ENCODE measurements around the gene CRTC1. TPM values are rescaled to one million over a fixed set of nuclear protein-coding genes. Genes with fewer than 3 reads are reported as not detected.

Gene CRTC1
- total and polyA plus RNA-seq, 9 of the 15 experiments (the other 6 are each of a cell fraction or from before 2014, with no cell fraction given) = 0.25 to 3.8 (median 1.2) TPM; not detected in 2

- in situ Hi-C loops (cut with MboI) (no loop called here), intact Hi-C loops (cut with micrococcal nuclease) (no loop called here)
- no peaks in the 10 kb centered on the region for H3K79me2 ChIP-seq (ENCODE audit: control insufficient read depth, insufficient read depth, low read length)
- 0 out of 4 replicates have a peak overlapping the region, but pooled peaks of 1 of the 2 experiments have one; percentile 29 for H3K9ac ChIP-seq (ENCODE audit: insufficient read depth in 1 of 2, low read depth in 2 of 2, low read length in 2 of 2)
- peaks cover 3% of the 10 kb centered on the region for H3K9me1 ChIP-seq (ENCODE audit: control insufficient read depth, insufficient read depth, low read length)
- peaks cover 55% of the 10 kb centered on the region for H4K20me1 ChIP-seq (replicated peaks; ENCODE audit: control insufficient read depth, insufficient read depth, low read length)
- CTCF ChIA-PET (ENCODE audit: low intra/inter-chr PET ratio) = no interaction called here
- BruUV-seq (replicated peaks) = no TSS peak
- H3K27ac ChIP-seq (ENCODE audit: extremely low read depth, low read depth, low read length) = no peak overlapping the region
- no peaks in the 10 kb centered on the region for H3K9me3 ChIP-seq (replicated peaks; ENCODE audit: control insufficient read depth, insufficient read depth, low read depth, low read length)
- no peak for DNase-seq (ENCODE audit: extremely low read depth in 1 of 4, low spot score in 3 of 4)
- 73% methylated on average over 19 of the region's 26 CpGs for WGBS (ENCODE audit: insufficient coverage, low coverage, missing lambda C conversion rate)
- ATAC-seq = no peak
- no peak for FAIRE-seq
- no peak overlapping the region for H2AFZ ChIP-seq (ENCODE audit: low read depth, low read length)
- no peaks in the 10 kb centered on the region for H3K27me3 ChIP-seq (ENCODE audit: control insufficient read depth in 2 of 2, insufficient read depth in 2 of 2, low read length in 2 of 2)
- H3K36me3 ChIP-seq (ENCODE audit: control insufficient read depth, insufficient read depth, low read length) = no peaks in the 10 kb centered on the region
- POLR2A ChIA-PET = no interaction called here
- peaks cover 21 to 79% of the 10 kb centered on the region in 2 experiments for H3K4me1 ChIP-seq (replicated peaks in 1 of 2; ENCODE audit: control insufficient read depth in 2 of 2, insufficient read depth in 2 of 2, low read length in 2 of 2)
- H3K4me2 ChIP-seq (ENCODE audit: insufficient read depth, low read length) = no peak overlapping the region
- H3K4me3 ChIP-seq = no peak overlapping the region
- TF ChIP-seq HSF4 (CRISPR knock-in tag; IDR thresholded peaks at IDR 0.05; ENCODE audit: borderline replicate concordance) = no peak
- no peak for TF ChIP-seq CXXC5 (CRISPR knock-in tag; IDR thresholded peaks at IDR 0.05)
- no peak for TF ChIP-seq NR2C2 (CRISPR knock-in tag; IDR thresholded peaks at IDR 0.05)
- no peak for TF ChIP-seq NR2C2 (tag; IDR thresholded peaks at IDR 0.05)
- TF ChIP-seq RFX1 (IDR thresholded peaks at IDR 0.05) = no peak
- TF ChIP-seq SRSF9 (IDR thresholded peaks at IDR 0.05; ENCODE audit: borderline replicate concordance, low read depth, low read length) = no peak
- no peak for TF ChIP-seq PHB (CRISPR knock-in tag; IDR thresholded peaks at IDR 0.05)
- TF ChIP-seq FOXP4 (CRISPR knock-in tag; IDR thresholded peaks at IDR 0.05; ENCODE audit: borderline replicate concordance) = no peak
- no peak for TF ChIP-seq TAF15 (IDR thresholded peaks at IDR 0.05; ENCODE audit: low read depth, low read length)
- TF ChIP-seq HEY1 (CRISPR knock-in tag; IDR thresholded peaks at IDR 0.05; ENCODE audit: borderline replicate concordance) = no peak
- TF ChIP-seq NRF1 (conservative IDR thresholded peaks at IDR 0.05 in 1 of 2, IDR thresholded peaks at IDR 0.05 in 1 of 2) = no peak
- no peak for TF ChIP-seq MAFF (IDR thresholded peaks at IDR 0.05; ENCODE audit: low read length)
- no peak for TF ChIP-seq CTCFL (IDR thresholded peaks at IDR 0.05; ENCODE audit: borderline replicate concordance, insufficient read depth, low read depth, low read length, poor library complexity, severe bottlenecking)
- no peak for TF ChIP-seq LARP7 (IDR thresholded peaks at IDR 0.05)
- TF ChIP-seq ZNF316 (IDR thresholded peaks at IDR 0.05) = no peak
- TF ChIP-seq ZNF518B (CRISPR knock-in tag; IDR thresholded peaks at IDR 0.05) = no peak
These were observed 61.7 kb downstream of the CRTC1 start for GRCh38 chr19:18745012-18745735.

All from K562 (cell line).